HUES64 (cell line): Measurements from ENCODE around the gene NAA35. TPM values are rescaled to one million over a fixed set of nuclear protein-coding genes. Genes with fewer than 3 reads are reported as not detected.
A peak's percentile ranks its signal among the peaks of the same experiment; 100 is the strongest.

ENCODE experiments used
- H3K27ac ChIP-seq: 2 replicates; pipeline ENCODE4 v1.7.0; 2013; ENCODE audit warnings: low read depth, low read length, inconsistent platforms
- H3K27me3 ChIP-seq: 2 replicates; pipeline ENCODE4 v1.6.1; 2013; ENCODE audit warnings: mild to moderate bottlenecking, low read length; ENCODE audit not compliant: insufficient read depth
- H3K36me3 ChIP-seq: 2 replicates; pipeline ENCODE4 v1.6.1; 2013; ENCODE audit warnings: mild to moderate bottlenecking, low read length; ENCODE audit not compliant: insufficient read depth
- H3K4me1 ChIP-seq: 2 replicates; pipeline ENCODE4 v1.6.1; 2013; ENCODE audit warnings: mild to moderate bottlenecking, low read length, moderate library complexity; ENCODE audit not compliant: insufficient read depth
- H3K4me3 ChIP-seq: 2 replicates; pipeline ENCODE4 v1.5.1; 2013; ENCODE audit warnings: mild to moderate bottlenecking, low read length, moderate library complexity
- H3K9ac ChIP-seq: 2 replicates; pipeline ENCODE4 v1.6.1; 2013; ENCODE audit warnings: mild to moderate bottlenecking, low read depth, low read length
- H3K9me3 ChIP-seq: 2 replicates; pipeline ENCODE4 v1.6.1; 2013; ENCODE audit warnings: low read depth, low read length; ENCODE audit not compliant: insufficient read depth
- WGBS: fragments of 150-250, 120-280 bp; methylation state at CpG from one replicate; pipeline ENCODE4 v1.1.7; 2013; ENCODE audit warnings: missing lambda C conversion rate; 5-methylcytosine and 5-hydroxymethylcytosine counted together
- polyA plus RNA-seq, 2 experiments: library from polyadenylated mRNA; stranded (reverse); fragments of 50-300 nt; gene quantifications; one replicate each; pipeline ENCODE4 v1.2.3, GENCODE V29; 2013

Gene NAA35
- 24.0 TPM for polyA plus RNA-seq (2013, experiment 1 of 2)
- 24.3 TPM for polyA plus RNA-seq (2013, experiment 2 of 2)

DNA sequence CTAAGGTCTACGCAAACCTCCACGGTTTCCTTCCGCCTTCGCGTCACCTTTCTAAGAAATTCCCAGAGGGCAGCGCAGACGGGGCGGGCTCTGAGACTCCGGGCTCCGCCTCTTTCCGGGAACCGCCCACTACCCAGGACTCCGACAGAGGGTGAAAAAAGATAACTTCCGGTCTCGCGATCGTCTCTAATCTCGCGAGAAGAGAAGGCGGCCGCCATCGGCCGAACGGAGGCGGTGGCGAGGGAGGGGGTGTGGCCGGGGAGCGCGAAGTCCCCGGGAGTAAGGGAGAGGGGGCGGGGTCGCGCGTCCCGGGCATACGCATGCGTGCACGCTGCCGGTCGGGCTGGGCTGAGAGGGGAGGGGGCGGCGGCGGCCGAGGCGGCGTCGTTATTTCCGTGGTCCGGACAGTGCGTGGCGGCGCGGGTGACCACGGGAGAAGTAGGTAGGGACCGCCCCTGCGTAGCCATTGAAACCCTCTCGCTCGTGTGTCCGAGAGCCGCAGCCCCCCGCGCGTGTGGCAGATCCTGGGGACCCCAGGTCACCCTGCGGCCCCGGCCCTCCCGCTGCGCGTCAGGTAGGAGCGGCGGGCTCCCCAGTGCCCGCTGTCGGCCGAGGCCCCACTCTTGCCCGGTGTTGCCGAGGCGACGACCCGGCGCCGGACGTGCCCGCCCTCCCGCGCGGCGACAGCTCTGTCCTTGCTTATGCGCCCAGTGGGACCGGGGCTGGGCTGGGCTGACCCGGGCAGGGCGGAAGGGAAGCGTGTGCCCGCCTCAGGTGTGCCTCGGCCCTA lies at the start of gene NAA35:
Gene NAA35, plus strand, starts transcription at position 315 of the 790 bp plus-strand sequence. CDS start 1,014 bp downstream, outside the sequence.
- under 1% methylated on average over 93 of the region's 93 CpGs for WGBS
- peaks cover 2% of the 10 kb centered on the region; the same call in 1 of the 2 replicates for H3K4me1 ChIP-seq
- H3K27ac ChIP-seq = peak within 1 kb of the TSS; percentile 86
- peak within 1 kb of the TSS; percentile 83 for H3K4me3 ChIP-seq
- H3K9me3 ChIP-seq = peaks cover 3% of the 10 kb centered on the region; the same call in 1 of the 2 replicates
- peaks cover 35% of the 10 kb centered on the region for H3K36me3 ChIP-seq
- no peaks in the 10 kb centered on the region for H3K27me3 ChIP-seq
- H3K9ac ChIP-seq = peak within 1 kb of the TSS; percentile 88

DNA sequence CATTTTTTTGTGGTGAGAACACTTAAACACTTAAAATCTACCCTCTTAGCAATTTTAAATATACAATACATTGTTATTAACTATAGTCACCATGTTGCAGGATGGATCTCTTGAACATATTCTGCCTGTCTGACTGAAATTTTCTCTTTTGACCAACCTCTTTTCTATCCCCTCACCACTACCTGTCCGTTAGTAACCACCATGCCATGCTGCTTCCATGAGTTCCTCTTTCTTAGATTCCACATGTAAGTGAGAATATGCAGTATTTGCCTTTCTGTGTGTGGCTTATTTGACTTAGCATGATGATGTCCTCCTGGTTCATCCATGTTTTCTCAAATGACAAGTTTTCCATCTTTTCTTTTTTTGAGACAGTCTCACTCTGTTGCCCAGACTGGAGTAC lies 48.5 kb upstream of the NAA35 start:
- Histone ChIP-seq H3K4me1 (no peaks in the 10 kb centered on the region), H3K4me3 (no peak overlapping the region), H3K9ac (no peak overlapping the region), H3K9me3 (no peaks in the 10 kb centered on the region), H3K36me3 (no peaks in the 10 kb centered on the region), H3K27me3 (no peaks in the 10 kb centered on the region), H3K27ac (no peak overlapping the region)
- WGBS = 100% methylated on average over 1 of the region's 1 CpG

DNA sequence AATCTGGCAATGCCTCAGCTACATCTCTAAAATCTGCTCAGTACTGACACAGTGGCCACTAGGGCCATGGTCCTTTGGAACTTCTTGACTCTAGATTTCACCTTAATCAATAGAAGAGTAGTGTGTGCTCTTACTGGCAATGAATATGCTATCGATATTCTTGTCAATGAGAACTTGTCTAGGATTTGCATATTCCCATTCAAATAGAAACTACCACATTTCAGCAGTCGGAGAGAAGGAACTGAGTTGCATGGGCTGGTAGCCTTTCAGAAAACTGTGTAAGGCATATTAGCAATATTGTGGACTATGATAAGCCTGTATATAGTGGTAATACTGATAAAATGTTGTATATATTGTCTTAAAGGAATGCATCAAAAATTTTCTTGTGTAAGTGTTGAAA lies 45.3 kb upstream of the NAA35 start:
- Histone ChIP-seq H3K27me3 (no peaks in the 10 kb centered on the region), H3K4me1 (no peaks in the 10 kb centered on the region), H3K9ac (no peak overlapping the region), H3K36me3 (no peaks in the 10 kb centered on the region), H3K4me3 (no peak overlapping the region), H3K9me3 (no peaks in the 10 kb centered on the region), H3K27ac (no peak overlapping the region)
- WGBS = 90% methylated on average over 1 of the region's 2 CpGs

DNA sequence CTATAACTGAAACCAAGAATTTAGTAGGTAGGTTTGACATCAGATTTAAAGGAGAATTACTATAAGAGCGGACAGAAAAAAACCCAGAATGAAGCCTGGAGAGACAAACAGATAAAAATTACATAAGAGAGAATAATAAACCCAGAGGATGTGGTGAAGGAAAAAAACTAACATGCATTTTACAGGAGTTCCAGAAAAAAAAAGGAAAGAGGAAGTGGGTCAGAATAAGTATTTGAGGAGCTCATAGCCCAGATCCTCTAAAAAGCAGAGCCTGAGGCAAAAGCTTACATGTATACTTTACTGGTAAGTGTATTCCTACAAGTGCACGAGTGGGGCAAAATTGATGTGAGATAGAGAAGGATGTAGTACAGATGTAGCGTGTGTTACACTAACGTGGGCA lies 43.1 kb upstream of the NAA35 start:
- no peak overlapping the region for H3K9ac ChIP-seq
- no peak overlapping the region for H3K4me3 ChIP-seq
- no peak overlapping the region for H3K27ac ChIP-seq
- WGBS = 94% methylated on average over 3 of the region's 4 CpGs
- H3K4me1 ChIP-seq = no peaks in the 10 kb centered on the region
- H3K36me3 ChIP-seq = no peaks in the 10 kb centered on the region
- no peaks in the 10 kb centered on the region for H3K27me3 ChIP-seq
- H3K9me3 ChIP-seq = no peaks in the 10 kb centered on the region

DNA sequence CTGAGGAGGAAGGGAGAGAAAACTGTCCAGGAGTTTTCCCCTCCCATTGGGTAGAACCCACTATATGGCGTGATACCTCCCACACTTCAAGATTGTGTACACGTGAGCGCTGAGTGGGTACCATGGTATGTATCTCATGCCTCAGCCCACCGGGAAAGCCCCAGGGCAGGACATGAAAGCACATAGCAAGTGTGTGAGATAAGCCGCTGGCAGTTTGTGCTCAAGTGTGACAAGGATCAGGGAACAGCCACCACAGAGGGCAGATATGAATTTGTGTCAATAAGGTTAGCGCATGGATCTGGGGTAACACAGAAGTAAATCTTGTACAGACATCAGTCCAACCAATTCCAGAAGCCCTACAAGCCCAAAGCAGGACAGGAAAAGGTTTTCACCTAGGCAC lies 42.6 kb upstream of the NAA35 start:
- WGBS = 98% methylated on average over 6 of the region's 6 CpGs

DNA sequence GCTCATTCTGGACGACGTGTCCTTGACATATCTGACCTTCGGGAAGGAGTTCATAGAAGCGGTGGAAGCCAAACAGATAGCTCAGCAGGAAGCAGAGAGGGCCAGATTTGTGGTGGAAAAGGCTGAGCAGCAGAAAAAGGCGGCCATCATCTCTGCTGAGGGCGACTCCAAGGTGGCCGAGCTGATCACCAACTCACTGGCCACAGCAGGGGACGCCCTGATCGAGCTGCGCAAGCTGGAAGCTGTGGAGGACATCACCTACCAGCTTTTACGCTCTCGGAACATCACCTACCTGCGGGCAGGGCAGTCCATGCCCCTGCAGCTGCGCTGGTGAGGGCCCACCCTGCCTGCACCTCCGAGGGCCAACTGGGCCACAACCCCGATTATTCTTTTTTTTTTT lies 41.6 kb upstream of the NAA35 start:
- H3K4me3 ChIP-seq = no peak overlapping the region
- H3K36me3 ChIP-seq = no peaks in the 10 kb centered on the region
- 96% methylated on average over 16 of the region's 16 CpGs for WGBS
- no peak overlapping the region for H3K27ac ChIP-seq
- H3K9ac ChIP-seq = no peak overlapping the region
- H3K9me3 ChIP-seq = no peaks in the 10 kb centered on the region
- no peaks in the 10 kb centered on the region for H3K4me1 ChIP-seq
- no peaks in the 10 kb centered on the region for H3K27me3 ChIP-seq

More for the DNA sequence above, 42.6 kb upstream of the NAA35 start:
- no peaks in the 10 kb centered on the region for H3K27me3 ChIP-seq
- no peaks in the 10 kb centered on the region for H3K36me3 ChIP-seq
- H3K4me3 ChIP-seq = no peak overlapping the region
- no peaks in the 10 kb centered on the region for H3K9me3 ChIP-seq
- H3K9ac ChIP-seq = no peak overlapping the region
- no peaks in the 10 kb centered on the region for H3K4me1 ChIP-seq
- H3K27ac ChIP-seq = no peak overlapping the region

DNA sequence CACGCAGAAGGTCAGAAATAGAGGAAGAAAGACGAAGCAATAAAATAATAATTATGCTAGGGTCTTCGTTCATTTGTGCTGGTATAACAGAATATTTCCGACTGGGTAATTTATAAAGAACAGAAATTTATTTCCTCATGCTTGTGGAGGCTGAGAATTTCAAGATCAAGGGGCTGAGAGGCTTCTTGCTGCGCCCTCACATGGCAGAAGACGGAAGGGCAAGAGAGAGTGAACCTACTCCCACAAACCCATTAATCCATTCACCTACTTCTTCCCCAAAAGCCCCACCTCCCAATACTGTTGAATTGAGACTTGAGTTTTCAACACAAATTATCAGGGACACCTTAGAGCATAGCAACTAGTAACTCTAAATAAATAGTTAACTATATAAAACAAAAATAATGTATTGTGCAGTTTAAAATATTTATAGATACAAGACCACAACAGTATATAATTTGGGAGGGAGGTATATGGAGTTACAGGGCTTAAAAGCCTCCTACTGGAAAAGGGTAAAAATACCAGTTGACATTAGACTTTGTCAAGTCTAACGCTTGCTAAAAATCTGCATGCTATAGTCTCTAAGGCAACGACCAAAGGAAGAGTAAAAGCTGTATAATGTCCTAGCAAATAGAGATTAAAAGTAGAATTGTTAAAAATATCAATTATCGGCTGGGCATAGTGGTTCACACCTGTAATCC lies 40.3 kb upstream of the NAA35 start:
- 48% methylated on average over 9 of the region's 9 CpGs for WGBS

DNA sequence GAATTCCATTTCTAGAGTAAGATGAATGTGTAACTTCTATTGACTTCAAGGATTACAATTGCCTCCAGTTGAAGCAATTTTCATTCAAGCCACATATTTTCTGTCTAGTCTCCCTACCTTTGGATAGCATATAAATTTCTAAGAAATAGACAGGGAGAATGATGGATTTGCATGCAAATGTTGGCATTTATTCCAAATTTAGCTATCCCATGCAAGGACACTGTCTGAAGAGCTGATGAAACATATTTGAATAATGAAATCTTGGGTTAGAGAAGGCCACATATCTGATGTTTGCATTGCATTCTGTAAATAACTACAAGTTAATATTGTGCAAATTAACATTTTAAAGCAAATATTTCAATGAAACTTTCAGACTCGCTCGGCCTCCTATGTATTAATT lies 36.0 kb upstream of the NAA35 start:
- H3K9me3 ChIP-seq = no peaks in the 10 kb centered on the region
- H3K27ac ChIP-seq = no peak overlapping the region
- H3K4me1 ChIP-seq = no peaks in the 10 kb centered on the region
- no peak overlapping the region for H3K4me3 ChIP-seq
- no peaks in the 10 kb centered on the region for H3K27me3 ChIP-seq
- no peak overlapping the region for H3K9ac ChIP-seq
- no peaks in the 10 kb centered on the region for H3K36me3 ChIP-seq
- no CpG with 5 or more reads among the region's 2 CpGs for WGBS

More for the DNA sequence above, 40.3 kb upstream of the NAA35 start:
- Histone ChIP-seq H3K9ac (no peak overlapping the region), H3K4me3 (no peak overlapping the region), H3K36me3 (no peaks in the 10 kb centered on the region), H3K27me3 (no peaks in the 10 kb centered on the region), H3K4me1 (no peaks in the 10 kb centered on the region), H3K9me3 (no peaks in the 10 kb centered on the region), H3K27ac (no peak overlapping the region)

DNA sequence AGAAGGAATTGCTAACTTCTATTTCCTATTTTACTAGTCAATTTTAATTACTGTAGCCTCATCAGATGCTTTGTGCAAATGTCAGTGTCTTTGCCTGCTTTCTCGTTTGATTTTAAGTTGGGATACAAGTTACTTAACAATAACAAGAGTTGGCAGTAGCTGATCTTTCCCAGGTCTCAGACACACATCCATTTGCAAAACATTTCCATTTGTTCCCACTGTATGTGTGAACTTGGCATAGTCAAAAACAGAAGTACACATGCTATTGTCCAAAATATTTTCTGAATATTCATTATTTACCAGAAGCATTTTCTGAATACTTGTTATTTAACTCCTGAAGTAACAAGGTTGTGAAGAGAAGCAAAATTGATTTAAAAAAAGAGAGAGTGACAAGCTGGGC lies 35.0 kb upstream of the NAA35 start:
- WGBS = 100% methylated on average over 1 of the region's 1 CpG
- no peak overlapping the region for H3K4me3 ChIP-seq
- no peaks in the 10 kb centered on the region for H3K27me3 ChIP-seq
- no peaks in the 10 kb centered on the region for H3K36me3 ChIP-seq
- no peak overlapping the region for H3K27ac ChIP-seq
- H3K9ac ChIP-seq = no peak overlapping the region
- no peaks in the 10 kb centered on the region for H3K4me1 ChIP-seq
- no peaks in the 10 kb centered on the region for H3K9me3 ChIP-seq

DNA sequence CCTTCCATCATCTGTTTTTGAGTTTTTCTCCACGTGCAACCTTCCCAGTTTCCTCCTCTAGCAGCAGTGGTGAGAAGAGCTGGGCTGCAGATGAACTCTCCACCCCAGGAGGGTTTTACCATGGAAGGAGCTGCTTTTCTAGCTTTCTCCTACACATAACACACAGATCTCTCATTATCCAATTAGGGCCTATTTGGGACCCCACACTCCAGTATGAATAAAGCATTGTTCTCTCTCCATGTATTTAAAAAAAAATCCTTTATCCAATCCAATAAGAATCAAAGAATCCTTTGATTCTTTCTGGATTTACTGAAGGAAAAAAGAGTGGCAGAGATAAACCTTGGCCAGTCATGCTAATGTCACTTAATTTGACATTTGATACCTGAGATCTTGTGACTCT lies 31.6 kb upstream of the NAA35 start:
- WGBS = 84% methylated on average over 1 of the region's 1 CpG

DNA sequence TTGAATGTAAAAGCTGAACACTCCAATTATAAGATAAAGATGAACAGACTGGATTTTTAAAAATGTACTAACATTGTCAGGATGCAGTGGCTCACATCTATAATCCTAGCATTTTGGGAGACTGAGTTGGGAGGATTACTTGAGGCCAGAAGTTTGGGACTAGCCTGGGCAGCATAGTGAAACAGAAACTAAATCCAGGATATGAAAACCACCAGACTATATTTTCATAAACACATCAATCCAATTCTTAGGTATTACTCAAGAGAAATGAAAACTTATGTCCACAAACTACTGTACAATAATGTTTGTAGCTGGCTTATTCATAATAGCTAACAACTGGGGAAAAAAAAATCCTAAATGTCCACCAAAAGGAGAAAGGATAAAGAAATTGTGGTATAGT lies 26.8 kb upstream of the NAA35 start:
- H3K4me3 ChIP-seq = no peak overlapping the region
- H3K36me3 ChIP-seq = no peaks in the 10 kb centered on the region
- no peak overlapping the region for H3K27ac ChIP-seq
- no peaks in the 10 kb centered on the region for H3K9me3 ChIP-seq
- H3K27me3 ChIP-seq = no peaks in the 10 kb centered on the region
- H3K4me1 ChIP-seq = no peaks in the 10 kb centered on the region
- no peak overlapping the region for H3K9ac ChIP-seq

More for the DNA sequence above, 31.6 kb upstream of the NAA35 start:
- Histone ChIP-seq H3K27ac (no peak overlapping the region), H3K9me3 (no peaks in the 10 kb centered on the region), H3K4me1 (no peaks in the 10 kb centered on the region), H3K4me3 (no peak overlapping the region), H3K36me3 (no peaks in the 10 kb centered on the region), H3K27me3 (no peaks in the 10 kb centered on the region), H3K9ac (no peak overlapping the region)
